NK-92 treated with Interleukin-12 subunit alpha and Interleukin-12 subunit beta, amount 100 ng/mL, for 24 hours (cell line): ENCODE measurements around the gene TUG1.

Experiments
- DNase-seq: peaks from one replicate; lab custom pipeline; 2025; lab: John Stamatoyannopoulos, UW

Gene TUG1

GRCh38 chr22:31001124-31001770 lies 32.2 kb downstream of the TUG1 start:
- no peak for DNase-seq

- DNase-seq, result no peak
Measured at GRCh38 chr22:31005535-31005934, 36.5 kb downstream of the TUG1 start.

- DNase-seq, result no peak
Measured at GRCh38 chr22:31019191-31019930, 50.3 kb downstream of the TUG1 start.

GRCh38 chr22:31020334-31020733 lies 51.3 kb downstream of the TUG1 start:
- DNase-seq, result no peak

- no peak for DNase-seq
Measured at GRCh38 chr22:31022516-31022915, 53.5 kb downstream of the TUG1 start.
